HPDE6-E6E7 (cell line): ENCODE data around the gene ATG16L2.

Experiments
- DNase-seq: peaks from one replicate; pipeline ENCODE4 v3.0.0; 2011; ENCODE audit warnings: missing footprints; ENCODE audit errors: extremely low spot score

Gene ATG16L2

DNA sequence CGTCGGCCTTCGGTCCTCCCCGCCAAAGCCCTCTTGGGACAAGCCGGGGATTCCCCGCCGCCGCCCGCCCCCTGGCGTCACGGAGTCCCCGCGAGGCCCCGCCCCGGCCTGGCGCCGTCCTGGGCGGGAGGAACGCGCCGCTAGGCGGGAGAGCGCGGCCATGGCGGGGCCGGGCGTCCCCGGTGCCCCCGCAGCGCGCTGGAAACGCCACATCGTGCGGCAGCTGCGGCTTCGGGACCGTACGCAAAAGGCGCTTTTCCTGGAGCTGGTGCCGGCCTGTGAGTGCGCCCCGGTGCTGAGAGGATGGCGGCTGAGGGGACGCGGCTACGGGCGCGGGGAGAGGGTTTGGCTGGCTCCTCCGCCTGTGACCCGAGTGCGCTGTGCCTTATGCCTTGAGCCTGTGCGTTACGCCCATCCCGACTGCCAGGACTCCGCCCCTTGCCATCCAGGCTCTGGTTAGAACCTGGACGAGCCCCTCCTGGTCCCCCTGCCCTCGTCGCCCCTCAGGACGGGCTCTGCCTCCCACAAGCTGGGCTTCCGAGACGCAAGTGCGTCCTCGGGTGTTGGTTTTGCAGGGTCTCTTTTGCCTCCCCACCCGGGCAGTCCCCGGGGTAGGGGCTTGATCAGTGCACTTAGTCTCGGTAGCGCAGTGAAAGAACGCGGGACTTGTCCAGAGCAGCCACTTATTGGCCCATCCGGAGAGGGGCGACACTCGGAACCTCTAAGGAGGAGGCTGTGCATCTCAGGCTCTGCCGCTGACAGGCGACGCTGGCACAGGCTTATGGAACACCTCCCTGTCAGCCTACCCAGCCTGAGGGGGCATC, at the start of gene ATG16L2:
Gene ATG16L2 (plus strand): TSS at position 126 of the 824 bp plus-strand sequence. CDS start 35 bp downstream, at position 161.
- peak; percentile 48 for DNase-seq

DNA sequence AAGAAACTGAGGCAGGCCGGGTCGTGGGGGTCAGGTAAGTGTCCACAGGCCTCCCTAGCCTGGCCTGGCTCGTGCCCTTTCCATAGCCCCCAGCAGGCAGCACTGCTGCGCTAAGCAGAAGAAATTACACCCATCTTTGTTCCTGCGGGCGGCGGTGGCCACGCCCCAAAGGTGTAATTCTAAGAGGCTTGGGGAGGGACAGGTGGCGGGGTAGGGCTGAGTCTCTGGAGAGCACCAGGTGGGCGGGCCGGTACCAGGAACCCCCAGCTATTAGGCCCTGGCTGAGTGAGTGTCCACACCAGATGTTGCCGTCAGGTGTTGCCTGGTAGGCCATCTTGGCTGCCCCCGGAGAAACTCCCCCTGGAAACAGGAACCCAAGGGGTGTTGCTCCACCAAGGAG, 49.7 kb upstream of the ATG16L2 start:
- no peak for DNase-seq

DNA sequence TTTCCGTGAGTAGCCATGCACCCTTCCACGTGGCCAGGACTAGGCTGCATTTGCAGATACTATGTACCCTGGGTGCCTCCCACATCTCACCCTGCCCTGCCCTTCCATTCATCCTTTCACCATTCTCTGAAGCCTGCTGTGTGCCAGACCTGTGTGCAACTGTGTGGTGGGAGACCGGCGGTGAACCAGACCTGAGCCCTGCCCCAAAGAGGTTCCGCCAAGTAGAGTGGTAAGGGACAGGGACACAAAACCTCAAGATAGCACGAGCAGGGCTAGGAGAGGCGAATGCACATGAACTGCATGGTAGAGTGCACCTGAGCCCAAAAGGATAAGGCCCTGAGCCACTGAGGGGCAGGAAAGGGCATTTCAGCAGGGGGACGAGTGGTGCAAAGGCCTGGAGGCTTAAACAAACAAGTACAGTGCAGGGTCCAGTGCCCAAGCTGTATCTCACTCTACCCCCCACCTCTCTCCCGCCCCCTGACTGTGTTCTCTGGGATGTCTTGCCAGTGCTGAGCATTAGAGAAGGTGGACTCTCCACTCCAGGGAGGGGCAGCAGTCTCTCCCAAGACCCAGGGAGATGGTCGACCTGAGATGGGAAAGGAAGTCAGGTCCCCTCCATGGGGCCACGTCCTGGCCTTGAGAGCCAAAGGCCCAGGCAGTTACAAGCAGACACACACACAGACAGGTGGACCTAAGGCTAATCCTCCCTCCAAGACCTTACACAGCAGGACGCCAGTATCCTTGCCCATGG, 47.9 kb upstream of the ATG16L2 start:
- DNase-seq = no peak

DNA sequence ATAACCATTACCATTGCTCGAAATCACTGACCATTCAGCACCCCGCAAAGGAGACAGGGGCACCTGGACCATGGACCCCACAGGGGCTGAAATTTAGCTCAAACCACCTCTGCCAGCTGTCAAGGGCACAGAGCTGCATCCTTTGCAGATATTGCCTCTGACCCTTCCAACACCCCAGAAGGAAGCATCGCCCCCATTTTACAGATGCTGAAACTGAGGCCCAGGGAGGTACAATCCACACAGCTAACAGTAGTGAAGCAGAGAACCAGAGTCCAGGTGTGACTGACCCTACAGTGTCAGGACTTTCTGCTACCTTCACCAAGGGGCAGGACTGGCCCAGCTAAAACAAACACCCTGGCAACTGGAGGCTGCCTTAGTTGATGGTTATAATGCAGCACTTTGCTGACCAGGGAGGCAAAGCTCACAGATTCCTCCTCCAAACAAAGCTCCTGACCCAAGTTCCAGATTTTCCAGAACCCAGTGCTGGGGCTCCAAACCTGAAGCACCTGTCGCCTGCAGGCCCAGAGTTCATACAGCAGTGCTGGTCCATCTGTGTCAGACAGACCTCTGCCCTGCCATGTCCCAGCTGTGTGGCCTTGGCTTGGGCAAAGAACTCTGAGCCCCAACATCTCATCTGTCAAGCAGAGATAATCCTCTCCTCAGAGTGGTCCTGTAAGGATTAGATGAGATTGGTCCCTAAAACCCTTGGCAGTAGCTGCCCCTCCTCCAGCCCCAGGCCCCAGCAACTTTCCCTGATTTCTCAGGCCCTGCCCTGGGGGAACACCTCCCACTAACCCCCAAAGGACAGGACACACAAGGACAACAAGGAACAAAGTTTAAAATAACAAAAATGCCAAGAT, 46.8 kb upstream of the ATG16L2 start:
- DNase-seq = no peak

DNA sequence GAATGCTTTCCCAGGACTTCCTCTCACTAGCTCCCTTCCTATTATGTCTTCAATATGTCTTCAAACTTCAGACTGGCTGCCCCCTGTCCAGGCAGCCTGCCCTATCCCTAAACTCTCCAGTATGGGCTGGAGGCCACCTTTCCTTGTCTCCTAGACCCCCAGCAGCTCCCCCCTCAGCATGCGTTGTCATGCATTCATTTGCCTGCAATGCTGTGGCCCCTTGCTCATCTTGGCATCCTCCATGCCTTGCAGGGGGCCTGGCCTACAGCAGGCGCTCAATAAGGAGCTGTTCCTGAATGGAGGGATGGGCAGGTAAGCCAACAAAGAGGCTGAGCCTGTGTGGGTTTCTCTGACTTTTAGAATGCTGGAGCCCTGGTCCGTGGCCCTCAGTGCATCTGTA, 45.6 kb upstream of the ATG16L2 start:
- no peak for DNase-seq

- no peak for DNase-seq
These were observed 44.5 kb upstream of the ATG16L2 start for GRCh38 chr11:72769680-72770079.

- no peak for DNase-seq
These were observed 43.4 kb upstream of the ATG16L2 start for GRCh38 chr11:72770799-72771198.

GRCh38 chr11:72771507-72771906, 42.7 kb upstream of the ATG16L2 start:
- DNase-seq = no peak

GRCh38 chr11:72772059-72772458, 42.2 kb upstream of the ATG16L2 start:
- DNase-seq = no peak

DNA sequence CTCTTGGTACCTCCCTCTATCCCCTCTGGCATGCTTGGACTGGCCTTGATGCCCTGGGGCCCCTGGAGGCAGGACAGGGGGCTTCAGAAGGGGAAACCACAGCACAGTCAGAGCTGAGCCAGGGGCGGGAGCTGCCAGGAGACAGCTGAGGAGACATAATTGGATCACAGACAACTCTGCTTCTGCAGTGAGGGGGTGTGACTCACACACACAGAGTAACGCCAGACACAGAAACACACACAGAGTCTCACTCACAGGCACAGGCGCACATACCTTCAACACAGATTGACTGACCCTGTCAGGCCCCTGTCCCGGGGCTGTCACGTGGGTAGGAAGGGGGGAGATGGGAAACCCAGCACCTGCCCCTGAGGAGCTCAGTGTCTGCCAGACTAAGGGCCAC, 40.9 kb upstream of the ATG16L2 start:
- DNase-seq = peak; percentile 86

- no peak for DNase-seq
These were observed 40.5 kb upstream of the ATG16L2 start for GRCh38 chr11:72773696-72774095.

DNA sequence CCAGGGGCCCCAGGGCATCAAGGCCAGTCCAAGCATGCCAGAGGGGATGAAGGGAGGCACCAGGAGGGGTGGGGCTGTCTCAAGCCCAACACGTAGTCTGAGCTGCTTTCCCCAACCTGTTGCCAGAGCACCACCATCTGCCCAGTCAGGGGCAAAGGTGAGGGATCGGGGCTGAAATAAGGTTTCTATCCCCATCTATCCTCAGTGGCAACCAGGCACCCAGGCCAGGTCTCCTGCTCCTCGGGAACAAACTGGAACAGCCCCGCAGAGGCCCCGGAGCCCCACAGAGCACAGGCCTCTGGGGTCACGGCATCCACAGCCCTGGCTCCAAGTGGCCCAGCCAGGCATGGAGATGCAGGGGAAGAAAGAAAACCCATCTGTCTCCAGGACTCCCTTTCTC, 39.7 kb upstream of the ATG16L2 start:
- no peak for DNase-seq

DNA sequence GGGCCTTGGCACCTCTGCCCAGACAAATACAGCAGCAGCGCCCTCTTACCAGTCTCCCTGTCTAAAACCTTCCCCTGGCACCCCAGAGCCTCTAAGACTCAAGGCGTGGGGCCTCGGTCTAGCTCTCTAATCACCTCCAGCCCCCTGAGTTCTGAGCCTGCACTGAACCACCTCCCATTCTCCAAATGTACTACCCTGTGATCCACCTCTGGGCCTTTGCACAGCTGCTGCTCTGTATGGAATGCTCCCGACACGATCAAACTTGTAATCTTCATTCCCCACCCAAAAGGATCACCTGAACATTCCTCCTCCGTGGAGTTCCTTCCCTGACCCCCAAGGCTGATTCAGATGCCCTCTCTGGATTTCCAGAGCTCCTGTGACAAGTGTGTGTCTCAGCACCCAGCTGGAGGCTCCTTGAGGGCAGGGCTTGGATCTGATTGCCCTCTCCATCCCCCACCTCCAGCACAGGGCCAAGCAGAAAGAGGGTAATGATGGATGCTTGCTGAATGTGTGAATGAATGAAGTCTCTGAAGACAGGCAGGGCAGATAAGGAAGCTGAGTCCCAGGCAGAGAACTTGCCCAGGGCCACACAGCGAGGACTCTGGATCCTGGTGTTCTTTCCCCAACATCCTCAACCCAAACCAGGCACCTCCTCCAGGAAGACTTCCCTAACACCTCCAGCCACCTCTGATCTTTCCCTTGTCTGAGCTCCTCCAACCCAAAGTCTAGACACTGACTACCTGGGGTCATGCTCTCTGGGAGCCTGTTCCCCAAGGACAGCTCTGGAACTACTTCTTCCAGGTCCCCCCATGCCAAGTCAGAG, 38.7 kb upstream of the ATG16L2 start:
- no peak for DNase-seq

GRCh38 chr11:72776117-72776843, 37.9 kb upstream of the ATG16L2 start:
- DNase-seq = no peak

GRCh38 chr11:72776844-72777754, 37.1 kb upstream of the ATG16L2 start:
- no peak for DNase-seq

GRCh38 chr11:72777755-72778278, 36.4 kb upstream of the ATG16L2 start:
- DNase-seq = no peak

GRCh38 chr11:72778535-72779494, 35.4 kb upstream of the ATG16L2 start:
- no peak for DNase-seq

DNA sequence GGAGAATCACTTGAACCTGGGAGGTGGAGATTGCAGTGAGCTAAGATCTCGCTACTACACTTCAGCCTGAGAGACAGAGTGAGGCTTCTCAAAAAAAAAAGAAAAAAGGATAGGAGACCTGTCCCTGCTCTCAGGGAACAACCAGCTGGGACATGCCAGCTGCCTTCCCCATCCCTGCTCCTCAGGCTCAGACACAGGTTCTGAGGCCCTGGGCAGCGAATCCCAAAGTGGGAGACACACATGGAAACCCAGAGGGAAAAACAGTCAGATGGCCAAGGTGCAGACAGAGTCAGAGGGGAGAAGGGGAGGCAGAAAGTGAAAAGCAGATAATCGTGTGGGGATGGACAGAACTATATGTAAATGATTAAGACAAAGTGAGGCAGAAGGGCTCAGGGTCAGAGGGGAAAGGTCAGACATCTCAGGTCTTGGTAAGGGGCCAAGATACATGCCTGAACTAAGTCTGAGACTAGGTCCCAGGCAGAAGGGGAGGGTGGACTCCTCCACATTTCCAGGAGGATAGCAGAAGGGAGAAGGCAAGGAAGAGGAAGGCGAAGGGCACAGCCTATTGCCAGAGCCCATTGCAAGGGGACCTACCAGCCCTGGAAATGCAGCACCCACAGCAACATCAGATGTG, 34.6 kb upstream of the ATG16L2 start:
- no peak for DNase-seq
